Neuronal stem cell (in vitro differentiated cells): ENCODE data around the gene TLR2. TPM values are rescaled to one million over a fixed set of nuclear protein-coding genes. Genes with fewer than 3 reads are reported as not detected.
A peak's percentile ranks its signal among the peaks of the same experiment; 100 is the strongest.

ENCODE experiments used
- DNase-seq: peaks from one replicate; pipeline ENCODE4 v3.0.0-alpha.2; 2013; ENCODE audit warnings: low spot score
- H2AFZ ChIP-seq: one replicate; pipeline ENCODE4 v1.6.1; 2013; ENCODE audit warnings: mild to moderate bottlenecking, low read length, inconsistent platforms
- H2AK5ac ChIP-seq: 2 replicates; pipeline ENCODE4 v1.6.1; 2013; ENCODE audit warnings: low read depth, mild to moderate bottlenecking, inconsistent platforms, low read length, moderate library complexity, mixed read lengths
- H2BK120ac ChIP-seq: 2 replicates; pipeline ENCODE4 v1.6.1; 2013; ENCODE audit warnings: low read depth, mild to moderate bottlenecking, inconsistent platforms, low read length, moderate library complexity, mixed read lengths
- H2BK12ac ChIP-seq: one replicate; pipeline ENCODE4 v1.6.1; 2013; ENCODE audit warnings: low read length, inconsistent platforms
- H2BK15ac ChIP-seq: 2 replicates; pipeline ENCODE4 v1.6.1; 2013; ENCODE audit warnings: mild to moderate bottlenecking, low read length, inconsistent platforms, mixed read lengths
- H2BK5ac ChIP-seq: one replicate; pipeline ENCODE4 v1.6.1; 2013; ENCODE audit warnings: inconsistent platforms, mild to moderate bottlenecking, low read length, moderate library complexity
- H3K14ac ChIP-seq: one replicate; pipeline ENCODE4 v1.6.1; 2013; ENCODE audit warnings: low read length, inconsistent platforms
- H3K18ac ChIP-seq: 2 replicates; pipeline ENCODE4 v1.6.1; 2013; ENCODE audit warnings: low read length, inconsistent platforms
- H3K23ac ChIP-seq: 2 replicates; pipeline ENCODE4 v1.6.1; 2013; ENCODE audit warnings: low read depth, mild to moderate bottlenecking, mixed read lengths, low read length, inconsistent platforms; ENCODE audit not compliant: poor library complexity
- H3K27ac ChIP-seq: replicated peaks from 3 replicates; pipeline ENCODE4 v1.5.1; 2013; ENCODE audit warnings: low read length, inconsistent platforms
- H3K27me3 ChIP-seq, 3 experiments: 2 replicates each; pipeline ENCODE4 v1.6.1; 2013; ENCODE audit warnings: low read length in 3 of 3, mild to moderate bottlenecking in 2 of 3, inconsistent platforms in 1 of 3, low read depth in 1 of 3, mixed read lengths in 1 of 3, moderate library complexity in 1 of 3; ENCODE audit not compliant: control insufficient read depth in 3 of 3, insufficient read depth in 3 of 3
- H3K36me3 ChIP-seq, 2 donors: replicated peaks in 1 of 2; 2 replicates each; pipeline ENCODE4 v1.6.1; 2013; ENCODE audit warnings: low read length in 2 of 2; ENCODE audit not compliant: control insufficient read depth in 2 of 2, insufficient read depth in 2 of 2
- H3K4ac ChIP-seq: 2 replicates; pipeline ENCODE4 v1.6.1; 2013; ENCODE audit warnings: inconsistent platforms, mild to moderate bottlenecking, low read length, moderate library complexity
- H3K4me1 ChIP-seq, 2 donors: 1 replicate in 1 of 2; 2 replicates in 1 of 2; pipeline ENCODE4 v1.6.1; 2013; ENCODE audit warnings: low read length in 2 of 2, low read depth in 1 of 2; ENCODE audit not compliant: control insufficient read depth in 2 of 2, insufficient read depth in 1 of 2
- H3K4me2 ChIP-seq: one replicate; pipeline ENCODE4 v1.6.1; 2013; ENCODE audit warnings: mild to moderate bottlenecking, low read length, inconsistent platforms; ENCODE audit not compliant: insufficient read depth, poor library complexity, severe bottlenecking
- H3K4me3 ChIP-seq, 2 donors: 2 replicates each; pipeline ENCODE4 v1.5.1; 2013; ENCODE audit warnings: low read length in 2 of 2, mild to moderate bottlenecking in 2 of 2, inconsistent platforms in 1 of 2, moderate library complexity in 1 of 2
- H3K79me1 ChIP-seq: one replicate; pipeline ENCODE4 v1.6.1; 2013; ENCODE audit warnings: low read depth, mild to moderate bottlenecking, inconsistent platforms, low read length, moderate library complexity
- H3K9ac ChIP-seq: one replicate; pipeline ENCODE4 v1.6.1; 2013; ENCODE audit warnings: mild to moderate bottlenecking, low read depth, low read length, inconsistent platforms; ENCODE audit not compliant: poor library complexity
- H3K9me3 ChIP-seq, 2 donors: replicated peaks in 1 of 2; 2 replicates each; pipeline versions ENCODE3 to v1.6.1; 2013; ENCODE audit warnings: low read length in 2 of 2, mild to moderate bottlenecking in 2 of 2, inconsistent platforms in 1 of 2, low read depth in 1 of 2, mixed read lengths in 1 of 2, moderate library complexity in 1 of 2; ENCODE audit not compliant: control insufficient read depth in 2 of 2, insufficient read depth in 1 of 2
- H4K8ac ChIP-seq: one replicate; pipeline ENCODE4 v1.6.1; 2013; ENCODE audit warnings: low read depth, mild to moderate bottlenecking, inconsistent platforms, low read length, moderate library complexity
- H4K91ac ChIP-seq: one replicate; pipeline ENCODE4 v1.6.1; 2013; ENCODE audit warnings: low read length, low read depth, mild to moderate bottlenecking, inconsistent platforms; ENCODE audit not compliant: poor library complexity
- whole genome bisulfite sequencing, 2 donors: extraction: QIAGEN DNeasy Blood & Tissue Kit; methylation state at CpG; one replicate each; pipeline ENCODE4 v1.1.7; 2013; ENCODE audit warnings: missing lambda C conversion rate in 2 of 2, mixed read lengths in 1 of 2; ENCODE audit not compliant: insufficient read length in 2 of 2, insufficient replicate concordance in 1 of 2; ENCODE audit errors: extremely low coverage in 2 of 2; 5-methylcytosine and 5-hydroxymethylcytosine counted together
- polyA plus RNA-seq, 2 experiments: library from polyadenylated mRNA; stranded (reverse); fragments of 200-250 nt; gene quantifications; one replicate each; pipeline ENCODE4 v1.2.3, GENCODE V29; 2013

TLR2 gene
- polyA plus RNA-seq (2013, experiment 1 of 2): 0.29 TPM
- polyA plus RNA-seq (2013, experiment 2 of 2): 0.28 TPM

GRCh38 chr4:153684182-153684970 is at the start of gene TLR2:
Gene TLR2, plus strand, starts transcription at chr4:153684280. Its CDS starts 18,628 bp downstream, at chr4:153702908.
- H3K4me2 ChIP-seq: peak within 1 kb of the TSS; percentile 95
- no CpG with 5 or more reads among the region's 75 CpGs for WGBS, 2 donors
- peaks cover 2% of the 10 kb centered on the region for H3K79me1 ChIP-seq
- H2AK5ac ChIP-seq: no peak within 1 kb of the TSS
- no peak within 1 kb of the TSS for H3K4ac ChIP-seq
- DNase-seq: peak; percentile 41
- peak within 1 kb of the TSS; percentile 36 to 78 for H3K4me3 ChIP-seq
- peak within 1 kb of the TSS; percentile 97 for H2AFZ ChIP-seq
- H3K27ac ChIP-seq: no peak within 1 kb of the TSS
- H3K27me3 ChIP-seq: peaks cover 5 to 50% (median 22%) of the 10 kb centered on the region in 3 experiments
- no peak within 1 kb of the TSS for H2BK12ac ChIP-seq
- no peak within 1 kb of the TSS for H3K14ac ChIP-seq
- peaks cover 5 to 20% of the 10 kb centered on the region in 2 donors for H3K9me3 ChIP-seq
- H3K18ac ChIP-seq: peak within 1 kb of the TSS; percentile 3
- no peak within 1 kb of the TSS for H2BK120ac ChIP-seq
- no peaks in the 10 kb centered on the region for H3K36me3 ChIP-seq
- H3K9ac ChIP-seq: peak within 1 kb of the TSS; percentile 53
- peak within 1 kb of the TSS; percentile 17 for H4K8ac ChIP-seq
- H2BK15ac ChIP-seq: peak within 1 kb of the TSS; percentile 51
- peak within 1 kb of the TSS; percentile 23 for H3K23ac ChIP-seq
- H3K4me1 ChIP-seq: no peaks in the 10 kb centered on the region
- no peak within 1 kb of the TSS for H4K91ac ChIP-seq
- H2BK5ac ChIP-seq: no peak within 1 kb of the TSS

- Histone ChIP-seq H2AK5ac (no peak overlapping the region), H3K79me1 (no peaks in the 10 kb centered on the region), H3K9ac (no peak overlapping the region), H3K4me3 (no peak overlapping the region), H3K14ac (no peak overlapping the region), H3K18ac (no peak overlapping the region), H2BK12ac (no peak overlapping the region), H2BK120ac (no peak overlapping the region), H2AFZ (no peak overlapping the region), H3K27ac (no peak overlapping the region), H3K4me2 (no peak overlapping the region), H3K23ac (no peak overlapping the region), H4K8ac (no peak overlapping the region), H3K27me3 (no peaks in the 10 kb centered on the region), H2BK15ac (no peak overlapping the region), H3K4ac (no peak overlapping the region), H3K36me3 (peaks cover 18 to 76% of the 10 kb centered on the region in 2 donors), H3K4me1 (peaks cover 0 to 9% of the 10 kb centered on the region in 2 donors), H3K9me3 (peaks cover 2 to 16% of the 10 kb centered on the region in 2 donors), H4K91ac (no peak overlapping the region), H2BK5ac (no peak overlapping the region)
- DNase-seq: no peak
- no CpG with 5 or more reads among the region's 3 CpGs for WGBS, 2 donors
Measured at GRCh38 chr4:153634738-153635353, 49.2 kb upstream of the TLR2 start.

GRCh38 chr4:153635846-153636245 is 48.2 kb upstream of the TLR2 start:
- H3K79me1 ChIP-seq: no peaks in the 10 kb centered on the region
- H3K27ac ChIP-seq: no peak overlapping the region
- H3K36me3 ChIP-seq: peaks cover 10 to 69% of the 10 kb centered on the region in 2 donors
- H2BK120ac ChIP-seq: no peak overlapping the region
- peaks cover 0 to 11% of the 10 kb centered on the region in 2 donors for H3K9me3 ChIP-seq
- no CpG with 5 or more reads among the region's 6 CpGs for WGBS, 2 donors
- no peak overlapping the region for H2BK15ac ChIP-seq
- no peak overlapping the region for H3K18ac ChIP-seq
- no peak overlapping the region for H3K4me2 ChIP-seq
- no peak overlapping the region for H3K9ac ChIP-seq
- no peak overlapping the region for H3K14ac ChIP-seq
- no peak overlapping the region for H2AFZ ChIP-seq
- H3K4me1 ChIP-seq: peaks cover 0 to 1% of the 10 kb centered on the region in 2 donors
- H3K4me3 ChIP-seq: no peak overlapping the region
- H3K23ac ChIP-seq: no peak overlapping the region
- no peak overlapping the region for H4K8ac ChIP-seq
- H3K4ac ChIP-seq: no peak overlapping the region
- no peak overlapping the region for H4K91ac ChIP-seq
- H2BK5ac ChIP-seq: no peak overlapping the region
- no peak overlapping the region for H2AK5ac ChIP-seq
- no peak overlapping the region for H2BK12ac ChIP-seq
- H3K27me3 ChIP-seq: no peaks in the 10 kb centered on the region
- DNase-seq: no peak

GRCh38 chr4:153637201-153637600 is 46.9 kb upstream of the TLR2 start:
- H3K4me1 ChIP-seq: peaks cover 0 to 1% of the 10 kb centered on the region in 2 donors
- no peaks in the 10 kb centered on the region for H3K9me3 ChIP-seq
- WGBS, 2 donors: no CpG with 5 or more reads among the region's 3 CpGs

More at GRCh38 chr4:153637201-153637600, 46.9 kb upstream of the TLR2 start:
- Histone ChIP-seq H2BK120ac (no peak overlapping the region), H3K4ac (no peak overlapping the region), H3K14ac (no peak overlapping the region), H2BK12ac (no peak overlapping the region), H2AFZ (no peak overlapping the region), H2AK5ac (no peak overlapping the region), H3K79me1 (no peaks in the 10 kb centered on the region), H4K91ac (no peak overlapping the region), H3K27me3 (no peaks in the 10 kb centered on the region), H3K9ac (no peak overlapping the region), H3K36me3 (peaks cover 5 to 56% of the 10 kb centered on the region in 2 donors), H2BK5ac (no peak overlapping the region), H3K4me2 (no peak overlapping the region), H3K18ac (no peak overlapping the region), H4K8ac (no peak overlapping the region), H3K27ac (no peak overlapping the region), H3K4me3 (no peak overlapping the region), H2BK15ac (no peak overlapping the region), H3K23ac (no peak overlapping the region)
- no peak for DNase-seq
